HepG2 (cell line): ENCODE data around the gene PMVK. TPM values are rescaled to one million over a fixed set of nuclear protein-coding genes. Genes with fewer than 3 reads are reported as not detected.

Experiments
- ATAC-seq: fragments of 200-7000 bp; cut with Tn5 transposase; 3 replicates; pipeline ENCODE4 v1.9.1; 2020; ENCODE audit warnings: mild to moderate bottlenecking, moderate library complexity
- BruUV-seq: library from RNA; stranded (reverse); fragments of 400-500 nt; replicated peaks from 2 replicates; lab custom pipeline; 2021; lab: Mats Ljungman, UMichigan
- CTCF ChIA-PET: fragments of 300-600 bp; formaldehyde crosslinking; extraction: SDS; loops from one replicate; lab custom pipeline; 2021; ENCODE audit warnings: low total read pairs, inconsistent platforms, low intra/inter-chr PET ratio; lab: Yijun Ruan, JAX
- POLR2A ChIA-PET: fragments of 350-600 bp; sonication (Branson Sonifier 250); formaldehyde crosslinking; loops from one replicate; lab custom pipeline; 2020; ENCODE audit warnings: antibody characterized with exemption, inconsistent platforms; lab: Yijun Ruan, JAX
- DNase-seq: peaks from one replicate; pipeline ENCODE4 v3.0.0-alpha.2; 2015; ENCODE audit warnings: low spot score
- FAIRE-seq: peaks from 3 replicates; lab custom pipeline; 2011; peaks lifted over from hg19 to GRCh38; lab: Jason Lieb, UNC
- H2AFZ ChIP-seq: one replicate; pipeline ENCODE4 v1.6.1; 2011; ENCODE audit warnings: low read length, inconsistent platforms
- H3K27ac ChIP-seq: fragments of 300-600 bp; 3 replicates; pipeline ENCODE4 v1.8.0; 2011; ENCODE audit warnings: mixed run types, mild to moderate bottlenecking, mixed read lengths, low read length, inconsistent platforms; ENCODE audit not compliant: insufficient read depth; ENCODE audit errors: extremely low read length
- H3K27me3 ChIP-seq, 2 experiments: fragments of 200-600 bp in 1 of 2; 2 replicates in 1 of 2; 3 replicates in 1 of 2; pipeline versions ENCODE4 v1.6.0 to v1.8.0; 2011; ENCODE audit warnings: low read length in 2 of 2, mild to moderate bottlenecking in 2 of 2, moderate library complexity in 2 of 2, inconsistent platforms in 1 of 2; ENCODE audit not compliant: insufficient read depth in 2 of 2, control insufficient read depth in 1 of 2
- H3K36me3 ChIP-seq, 2 experiments: fragments of 200-600 bp in 1 of 2; replicated peaks in 1 of 2; 2 replicates in 1 of 2; 3 replicates in 1 of 2; pipeline versions ENCODE4 v1.5.1 to v1.8.0; 2011; ENCODE audit warnings: low read length in 2 of 2, inconsistent platforms in 1 of 2; ENCODE audit not compliant: insufficient read depth in 2 of 2, control insufficient read depth in 1 of 2
- H3K4me1 ChIP-seq: 2 replicates; pipeline ENCODE4 v1.5.1; 2012; ENCODE audit warnings: low read length, inconsistent platforms; ENCODE audit not compliant: insufficient read depth
- H3K4me2 ChIP-seq: 2 replicates; pipeline ENCODE4 v1.6.0; 2011; ENCODE audit warnings: low read depth, low read length, inconsistent platforms
- H3K4me3 ChIP-seq, 3 experiments: fragments of 200-600 bp in 1 of 3; sonication (generic), shearing (Covaris generic) in 1 of 3; replicated peaks in 1 of 3; 2 replicates each; pipeline ENCODE4 v1.5.1; 2011 to 2016; ENCODE audit warnings: low read length in 3 of 3, inconsistent platforms in 2 of 3, low read depth in 2 of 3, mild to moderate bottlenecking in 2 of 3, control low read depth in 1 of 3, mixed read lengths in 1 of 3; ENCODE audit not compliant: insufficient read depth in 1 of 3
- H3K79me2 ChIP-seq: one replicate; pipeline ENCODE4 v1.6.1; 2011; ENCODE audit warnings: low read length, inconsistent platforms; ENCODE audit not compliant: insufficient read depth
- H3K9ac ChIP-seq: 2 replicates; pipeline ENCODE4 v1.6.0; 2011; ENCODE audit warnings: mild to moderate bottlenecking, low read depth, low read length, inconsistent platforms; ENCODE audit not compliant: insufficient read depth
- H3K9me3 ChIP-seq: 2 replicates; pipeline ENCODE4 v1.5.1; 2012; ENCODE audit warnings: mild to moderate bottlenecking, low read length
- H4K20me1 ChIP-seq: 2 replicates; pipeline ENCODE4 v1.6.0; 2011; ENCODE audit warnings: inconsistent platforms, mild to moderate bottlenecking, low read length, moderate library complexity; ENCODE audit not compliant: insufficient read depth
- KMT2B ChIP-seq: IDR thresholded peaks from 2 replicates; pipeline ENCODE4 v1.6.1; 2016; ENCODE audit warnings: missing genetic modification reagents, missing compliant biosample characterization
- MAFK ChIP-seq, 2 experiments: IDR thresholded peaks in 1 of 2; conservative IDR thresholded peaks in 1 of 2; 2 replicates each; pipeline ENCODE4 v1.6.1; 2011; ENCODE audit warnings: improper control_type of control experiment in 2 of 2, low read length in 2 of 2
- MEIS2 ChIP-seq: sonication (generic); formaldehyde crosslinking; IDR thresholded peaks from 2 replicates; pipeline ENCODE4 v1.9.0; 2021; ENCODE audit warnings: mild to moderate bottlenecking, missing genetic modification reagents
- NR2F6 ChIP-seq, 2 experiments: IDR thresholded peaks; 2 replicates each; pipeline ENCODE4 v1.6.1; 2016; ENCODE audit warnings: antibody characterized with exemption in 1 of 2, mild to moderate bottlenecking in 1 of 2
- PAXIP1 ChIP-seq: sonication (generic); formaldehyde crosslinking; conservative IDR thresholded peaks from 2 replicates; pipeline ENCODE4 v1.4.0; 2020; ENCODE audit warnings: mild to moderate bottlenecking, missing genetic modification reagents, moderate library complexity
- YEATS4 ChIP-seq: sonication (generic); formaldehyde crosslinking; IDR thresholded peaks from 2 replicates; pipeline ENCODE4 v1.4.0; 2020; ENCODE audit warnings: missing genetic modification reagents, borderline replicate concordance
- ZFP41 ChIP-seq: sonication (generic); formaldehyde crosslinking; IDR thresholded peaks from 2 replicates; pipeline ENCODE4 v1.4.0; 2020; ENCODE audit warnings: mild to moderate bottlenecking, missing genetic modification reagents, borderline replicate concordance
- ZNF251 ChIP-seq: sonication (generic); formaldehyde crosslinking; IDR thresholded peaks from 2 replicates; pipeline ENCODE4 v1.9.0; 2021; ENCODE audit warnings: mild to moderate bottlenecking, missing genetic modification reagents
- ZNF460 ChIP-seq: sonication (generic); formaldehyde crosslinking; IDR thresholded peaks from 2 replicates; pipeline ENCODE4 v1.5.1; 2020; ENCODE audit warnings: missing genetic modification reagents, mild to moderate bottlenecking, borderline replicate concordance
- ZNF567 ChIP-seq: sonication (generic); formaldehyde crosslinking; IDR thresholded peaks from 2 replicates; pipeline ENCODE4 v1.8.1; 2023; ENCODE audit warnings: mild to moderate bottlenecking, missing genetic modification reagents, borderline replicate concordance
- WGBS: methylation state at CpG from one replicate; pipeline ENCODE4 v1.1.6; 2017; ENCODE audit warnings: low lambda C conversion rate; 5-methylcytosine and 5-hydroxymethylcytosine counted together
- in situ Hi-C: cut with HindIII; loops from 2 replicates; pipeline ENCODE4 v1.10.0; 2017; ENCODE audit warnings: low pct_unique_long_range_greater_than_20kb; ENCODE audit not compliant: extremely low pct_ligation_motif_present
- intact Hi-C: fragments of 100-400 bp; cut with micrococcal nuclease; formaldehyde crosslinking; loops from one replicate; pipeline ENCODE4 v1.10.0; 2022; ENCODE audit not compliant: unreplicated experiment
- polyA plus RNA-seq, 8 experiments: library from polyadenylated mRNA; depleted of rRNA in 3 of 8; stranded (reverse) in 7 of 8; unstranded in 1 of 8; fragments of >200 nt; fragmentation: Illumina TruSeq in 4 of 8; extraction: Trizol in 4 of 8; gene quantifications; 2 replicates each; pipeline versions ENCODE4 v1.2.1 to v1.2.3, GENCODE V29; 2011 to 2016; ENCODE audit warnings: low read depth in 4 of 8, missing spikeins in 1 of 8, mixed read lengths in 1 of 8; ENCODE audit not compliant: insufficient read depth in 1 of 8
- total RNA-seq, 5 experiments: library from RNA; depleted of rRNA; stranded (reverse); fragments of >200 nt; fragmentation: Illumina TruSeq; extraction: Trizol; gene quantifications; 2 replicates each; pipeline ENCODE4 v1.2.3, GENCODE V29; 2016; ENCODE audit warnings: low read depth in 1 of 5
- TF ChIP-seq, protein P1 (sequence below): IDR thresholded peaks from 2 replicates; pipeline ENCODE4 v1.4.0; 2020; ENCODE audit warnings: mild to moderate bottlenecking, missing genetic modification reagents

Gene PMVK
- total and polyA plus RNA-seq, 2 of the 13 experiments (the other 11 are each of a cell fraction or from before 2014, with no cell fraction given) = 3.9 to 12.6 TPM

GRCh38 chr1:154972213-154972516 lies 35.6 kb upstream of the PMVK start (continued):
- TF ChIP-seq, protein P1, sequence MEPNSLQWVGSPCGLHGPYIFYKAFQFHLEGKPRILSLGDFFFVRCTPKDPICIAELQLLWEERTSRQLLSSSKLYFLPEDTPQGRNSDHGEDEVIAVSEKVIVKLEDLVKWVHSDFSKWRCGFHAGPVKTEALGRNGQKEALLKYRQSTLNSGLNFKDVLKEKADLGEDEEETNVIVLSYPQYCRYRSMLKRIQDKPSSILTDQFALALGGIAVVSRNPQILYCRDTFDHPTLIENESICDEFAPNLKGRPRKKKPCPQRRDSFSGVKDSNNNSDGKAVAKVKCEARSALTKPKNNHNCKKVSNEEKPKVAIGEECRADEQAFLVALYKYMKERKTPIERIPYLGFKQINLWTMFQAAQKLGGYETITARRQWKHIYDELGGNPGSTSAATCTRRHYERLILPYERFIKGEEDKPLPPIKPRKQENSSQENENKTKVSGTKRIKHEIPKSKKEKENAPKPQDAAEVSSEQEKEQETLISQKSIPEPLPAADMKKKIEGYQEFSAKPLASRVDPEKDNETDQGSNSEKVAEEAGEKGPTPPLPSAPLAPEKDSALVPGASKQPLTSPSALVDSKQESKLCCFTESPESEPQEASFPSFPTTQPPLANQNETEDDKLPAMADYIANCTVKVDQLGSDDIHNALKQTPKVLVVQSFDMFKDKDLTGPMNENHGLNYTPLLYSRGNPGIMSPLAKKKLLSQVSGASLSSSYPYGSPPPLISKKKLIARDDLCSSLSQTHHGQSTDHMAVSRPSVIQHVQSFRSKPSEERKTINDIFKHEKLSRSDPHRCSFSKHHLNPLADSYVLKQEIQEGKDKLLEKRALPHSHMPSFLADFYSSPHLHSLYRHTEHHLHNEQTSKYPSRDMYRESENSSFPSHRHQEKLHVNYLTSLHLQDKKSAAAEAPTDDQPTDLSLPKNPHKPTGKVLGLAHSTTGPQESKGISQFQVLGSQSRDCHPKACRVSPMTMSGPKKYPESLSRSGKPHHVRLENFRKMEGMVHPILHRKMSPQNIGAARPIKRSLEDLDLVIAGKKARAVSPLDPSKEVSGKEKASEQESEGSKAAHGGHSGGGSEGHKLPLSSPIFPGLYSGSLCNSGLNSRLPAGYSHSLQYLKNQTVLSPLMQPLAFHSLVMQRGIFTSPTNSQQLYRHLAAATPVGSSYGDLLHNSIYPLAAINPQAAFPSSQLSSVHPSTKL (CRISPR knock-in tag) = no peak
- no peak for TF ChIP-seq NR2F6 (IDR thresholded peaks at IDR 0.05)
- TF ChIP-seq NR2F6 (CRISPR knock-in tag; IDR thresholded peaks at IDR 0.05) = no peak
- 0 out of 2 replicates have a peak, but pooled peaks have one; percentile 0 for TF ChIP-seq KMT2B
- TF ChIP-seq ZNF251 (CRISPR knock-in tag) = no peak
- TF ChIP-seq, all 625 proteins: peak for 5

DNA sequence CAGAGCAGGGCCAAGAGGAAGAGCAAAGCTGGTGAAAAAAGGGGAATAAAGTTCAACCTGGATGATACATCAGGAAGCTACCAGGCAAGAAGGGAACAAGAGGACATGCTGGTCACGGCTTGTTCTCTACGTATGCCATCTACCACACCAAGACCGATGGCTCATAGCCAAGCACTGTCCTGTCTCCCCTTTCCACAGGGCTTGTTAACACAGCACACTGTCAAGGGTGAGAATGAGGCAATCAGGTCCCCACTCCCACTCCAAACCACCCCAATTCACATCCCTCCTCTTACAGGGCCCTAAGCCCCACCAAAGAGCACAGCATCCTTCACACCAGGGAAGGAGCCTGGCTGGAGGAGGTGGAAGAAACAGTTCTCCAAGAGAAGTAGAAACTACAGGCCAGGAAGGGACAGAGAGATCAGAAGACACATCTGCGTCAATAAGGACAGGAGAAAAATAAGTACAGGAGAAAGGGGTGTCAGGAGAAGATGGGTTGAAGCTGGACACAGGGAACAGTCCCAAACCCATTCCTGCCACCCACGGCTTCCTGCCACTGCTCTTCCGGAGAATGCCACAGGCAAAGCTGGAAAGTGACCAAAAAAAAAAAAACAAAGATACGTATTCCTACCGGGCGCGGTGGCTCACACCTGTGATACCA lies 35.0 kb upstream of the PMVK start:
- Histone ChIP-seq H3K9me3 (no peaks in the 10 kb centered on the region), H3K4me3 (peak overlapping the region in 1 of 3 experiments; percentile 75; a peak in 2 of 6 replicates), H4K20me1 (no peaks in the 10 kb centered on the region), H3K27me3 (no peaks in the 10 kb centered on the region; a peak in 1 of 5 replicates), H3K4me1 (peaks cover 62% of the 10 kb centered on the region), H2AFZ (no peak overlapping the region), H3K27ac (peak overlapping the region; percentile 100), H3K36me3 (peaks cover 13 to 26% of the 10 kb centered on the region in 2 experiments; a peak in 4 of 5 replicates), H3K79me2 (peaks cover 59% of the 10 kb centered on the region), H3K4me2 (peak overlapping the region; percentile 100), H3K9ac (peak overlapping the region; percentile 63)
- BruUV-seq = no TSS peak
- intact Hi-C loops (no loop called here), in situ Hi-C loops (no loop called here)
- ATAC-seq (no peak), FAIRE-seq (no peak), DNase-seq (no peak)
- ChIA-PET POLR2A (interaction anchor here (0.8 to 6.6 kb wide), 23 partner anchors 10 to 155 kb away, joined by 3 to 148 read pairs (median 7); partner anchors contain the start of genes FLAD1, LENEP, PBXIP1 and PMVK), CTCF (no interaction called here)
- WGBS = 82% methylated on average over 10 of the region's 10 CpGs
- 0 out of 2 replicates have a peak, but pooled peaks have one; percentile 34 for TF ChIP-seq MEIS2 (CRISPR knock-in tag)
- 0 out of 2 replicates have a peak, but pooled peaks have one; percentile 6 for TF ChIP-seq YEATS4 (CRISPR knock-in tag)
- 0 out of 2 replicates have a peak, but pooled peaks have one; percentile 37 for TF ChIP-seq ZNF567
- no peak for TF ChIP-seq MAFK (conservative IDR thresholded peaks at IDR 0.05 in 1 of 2, IDR thresholded peaks at IDR 0.05 in 1 of 2; ENCODE audit: low read length in 2 of 2)
- TF ChIP-seq ZFP41 (CRISPR knock-in tag) = peak; percentile 26; the same call in 1 of the 2 replicates
- 0 out of 2 replicates have a peak, but pooled peaks have one; percentile 2 for TF ChIP-seq PAXIP1 (CRISPR knock-in tag)
- 0 out of 2 replicates have a peak, but pooled peaks have one; percentile 18 for TF ChIP-seq ZNF460 (CRISPR knock-in tag)
